Testis (tissue), 3 donors: Measurements from ENCODE around the gene GPR4. TPM values are rescaled to one million over a fixed set of nuclear protein-coding genes. Genes with fewer than 3 reads are reported as not detected.

ENCODE experiments used
- DNase-seq: peaks from one replicate; pipeline ENCODE4 v3.0.0-alpha.2; 2019
- H3K27ac ChIP-seq, 2 donors: fragments of 200-600 bp; sonication (generic); one replicate each; pipeline ENCODE4 v1.5.1; 2019
- H3K27me3 ChIP-seq: fragments of 200-600 bp; sonication (generic); one replicate; pipeline ENCODE4 v1.5.1; 2019
- H3K36me3 ChIP-seq: fragments of 200-600 bp; sonication (generic); one replicate; pipeline ENCODE4 v1.5.1; 2017; ENCODE audit warnings: low read depth; ENCODE audit errors: missing control alignments
- H3K4me1 ChIP-seq: fragments of 200-600 bp; sonication (generic); one replicate; pipeline ENCODE4 v1.5.1; 2019
- H3K4me3 ChIP-seq, 2 donors: fragments of 200-600 bp; sonication (generic); one replicate each; pipeline ENCODE4 v1.5.1; 2017 to 2019
- H3K9me3 ChIP-seq: fragments of 200-600 bp; sonication (generic); one replicate; pipeline ENCODE4 v1.5.1; 2017
- POLR2A ChIP-seq: fragments of 450-650 bp; IDR thresholded peaks from one replicate; pipeline ENCODE4 v1.6.1; 2017; ENCODE audit warnings: antibody characterized with exemption, mild to moderate bottlenecking, moderate library complexity
- WGBS, 2 donors: methylation state at CpG; one replicate each; pipeline ENCODE4 v1.1.5; 2018; 5-methylcytosine and 5-hydroxymethylcytosine counted together
- intact Hi-C: fragments of 100-400 bp; cut with DNase I; formaldehyde crosslinking; loops from one replicate; pipeline ENCODE4 v1.15.1; 2023; ENCODE audit warnings: low total_unique reads
- polyA plus RNA-seq: library from polyadenylated mRNA; stranded (reverse); fragments of 350-450 nt; fragmentation: Illumina TruSeq; extraction: RNeasy Lipid Tissue Mini Kit (QIAGEN cat#74804); gene quantifications from one replicate; pipeline ENCODE4 v1.2.3, GENCODE V29; 2014; ENCODE audit warnings: low read depth, low replicate concordance; ENCODE audit not compliant: insufficient read depth
- total RNA-seq, 2 donors: library from RNA; depleted of rRNA; stranded (reverse); fragments of >200 nt; gene quantifications; one replicate each; pipeline ENCODE4 v1.2.3, GENCODE V29; 2016
- TF ChIP-seq, protein P1 (sequence below), 3 experiments: fragments of 450-650 bp in 2 of 3; fragments of 200-600 bp in 1 of 3; sonication (generic) in 1 of 3; IDR thresholded peaks; one replicate each; pipeline ENCODE4 v1.5.1; 2016 to 2019; ENCODE audit warnings: antibody characterized with exemption in 3 of 3, mild to moderate bottlenecking in 2 of 3, moderate library complexity in 1 of 3

The GPR4 gene
- total and polyA plus RNA-seq, 3 donors from 2014 or later: 0.81 to 3.2 (median 1.9) TPM

DNA sequence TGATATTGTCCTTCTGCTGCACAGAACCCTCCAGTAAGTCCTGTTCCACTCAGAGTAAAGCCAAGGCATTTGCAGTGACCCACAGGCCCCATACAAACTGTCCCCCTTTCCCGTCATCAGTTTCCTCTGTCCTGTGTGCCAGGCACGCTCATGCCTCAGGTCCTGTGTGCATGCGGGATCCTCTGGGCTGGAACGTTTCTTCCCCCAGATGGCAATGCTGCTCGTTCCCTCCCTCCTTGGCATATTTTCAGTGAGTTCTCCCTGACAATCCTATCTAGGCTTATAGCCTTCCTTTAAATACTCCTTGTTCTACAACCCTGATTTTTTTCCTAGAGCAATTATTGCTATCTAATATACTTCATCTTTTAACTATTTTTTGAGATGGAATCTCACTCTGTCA lies 23.2 kb downstream of the GPR4 start:
- no peak for TF ChIP-seq POLR2A
- TF ChIP-seq, protein P1, sequence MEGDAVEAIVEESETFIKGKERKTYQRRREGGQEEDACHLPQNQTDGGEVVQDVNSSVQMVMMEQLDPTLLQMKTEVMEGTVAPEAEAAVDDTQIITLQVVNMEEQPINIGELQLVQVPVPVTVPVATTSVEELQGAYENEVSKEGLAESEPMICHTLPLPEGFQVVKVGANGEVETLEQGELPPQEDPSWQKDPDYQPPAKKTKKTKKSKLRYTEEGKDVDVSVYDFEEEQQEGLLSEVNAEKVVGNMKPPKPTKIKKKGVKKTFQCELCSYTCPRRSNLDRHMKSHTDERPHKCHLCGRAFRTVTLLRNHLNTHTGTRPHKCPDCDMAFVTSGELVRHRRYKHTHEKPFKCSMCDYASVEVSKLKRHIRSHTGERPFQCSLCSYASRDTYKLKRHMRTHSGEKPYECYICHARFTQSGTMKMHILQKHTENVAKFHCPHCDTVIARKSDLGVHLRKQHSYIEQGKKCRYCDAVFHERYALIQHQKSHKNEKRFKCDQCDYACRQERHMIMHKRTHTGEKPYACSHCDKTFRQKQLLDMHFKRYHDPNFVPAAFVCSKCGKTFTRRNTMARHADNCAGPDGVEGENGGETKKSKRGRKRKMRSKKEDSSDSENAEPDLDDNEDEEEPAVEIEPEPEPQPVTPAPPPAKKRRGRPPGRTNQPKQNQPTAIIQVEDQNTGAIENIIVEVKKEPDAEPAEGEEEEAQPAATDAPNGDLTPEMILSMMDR (IDR thresholded peaks at IDR 0.05): no peak

DNA sequence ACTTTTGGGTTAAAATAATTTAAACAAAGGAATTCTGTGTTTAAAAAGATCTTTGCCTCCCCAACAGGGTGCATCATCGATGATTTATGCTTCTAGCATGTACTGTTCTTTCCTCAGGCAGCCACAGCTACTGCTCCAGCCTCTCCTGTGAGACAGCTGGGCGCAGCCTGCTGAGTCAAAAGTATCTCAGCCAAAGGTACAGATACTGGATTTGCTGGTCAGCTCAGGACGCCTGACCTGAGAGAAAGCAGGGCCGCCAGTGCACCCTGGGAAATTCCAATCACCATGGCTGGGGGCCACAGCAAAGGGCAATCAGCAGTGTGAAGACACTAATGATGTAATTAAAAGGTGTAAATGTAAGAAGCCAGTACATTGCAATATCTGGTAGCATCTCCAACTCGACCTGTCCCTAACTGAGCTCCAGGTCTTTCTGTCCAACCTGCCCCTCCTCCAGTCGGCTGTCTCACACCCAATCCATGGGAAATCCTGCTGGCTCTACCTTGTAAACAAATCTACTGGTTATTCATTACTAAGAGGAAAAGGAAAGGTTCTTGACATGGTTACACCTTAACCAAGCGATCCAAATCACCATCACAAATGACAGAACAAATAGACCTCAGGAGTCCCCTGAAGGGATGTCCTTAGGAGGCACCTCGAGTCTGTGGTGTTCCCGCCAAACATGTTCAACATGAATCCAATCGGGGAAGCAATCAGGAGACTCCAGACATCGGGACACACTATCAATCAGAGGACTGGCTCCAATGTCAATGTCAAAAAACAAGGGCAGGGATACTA lies 24.7 kb downstream of the GPR4 start:
- H3K4me1 ChIP-seq: peaks cover 13% of the 10 kb centered on the region
- DNase-seq: peak; percentile 57
- no peaks in the 10 kb centered on the region for H3K27me3 ChIP-seq
- no peak overlapping the region for H3K4me3 ChIP-seq
- WGBS, 2 donors: 46 to 52% methylated on average over 10 to 11 of the region's 11 CpGs
- H3K9me3 ChIP-seq: no peaks in the 10 kb centered on the region
- intact Hi-C loops: no loop called here
- TF ChIP-seq, protein P1 (IDR thresholded peaks at IDR 0.05): no peak
- TF ChIP-seq POLR2A: no peak
- H3K36me3 ChIP-seq: no peaks in the 10 kb centered on the region
- no peak overlapping the region for H3K27ac ChIP-seq

More for the DNA sequence above, 23.2 kb downstream of the GPR4 start:
- H3K36me3 ChIP-seq: no peaks in the 10 kb centered on the region
- H3K4me3 ChIP-seq: no peak overlapping the region
- intact Hi-C loops: no loop called here
- peak; percentile 36 for DNase-seq
- WGBS, 2 donors: 32 to 44% methylated on average over 5 of the region's 5 CpGs
- H3K27me3 ChIP-seq: no peaks in the 10 kb centered on the region
- no peak overlapping the region for H3K27ac ChIP-seq
- no peaks in the 10 kb centered on the region for H3K9me3 ChIP-seq
- peaks cover 20% of the 10 kb centered on the region for H3K4me1 ChIP-seq

DNA sequence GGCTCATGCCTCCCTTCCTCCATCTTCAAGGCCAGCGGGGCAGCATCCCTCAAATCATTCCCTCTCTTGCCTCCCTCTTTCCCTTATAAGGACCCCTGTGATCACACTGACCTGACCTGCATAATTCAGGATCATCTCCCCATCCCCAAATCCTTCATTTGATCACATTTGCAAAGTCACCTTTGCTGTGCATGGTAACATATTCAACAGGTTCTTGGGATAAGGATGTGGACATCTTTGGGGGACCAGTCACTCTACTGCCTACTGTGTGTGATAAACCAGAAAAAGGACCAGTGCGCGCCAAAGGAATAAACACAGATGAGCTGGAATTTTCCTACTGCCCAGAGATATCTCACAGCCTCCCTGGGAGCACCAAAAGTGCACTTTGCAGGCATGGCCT lies 25.3 kb downstream of the GPR4 start:
- Histone ChIP-seq H3K9me3 (no peaks in the 10 kb centered on the region), H3K4me1 (peaks cover 13% of the 10 kb centered on the region), H3K27ac (no peak overlapping the region), H3K4me3 (no peak overlapping the region), H3K36me3 (no peaks in the 10 kb centered on the region), H3K27me3 (no peaks in the 10 kb centered on the region)
- intact Hi-C loops: no loop called here
- WGBS, 2 donors: 25 to 64% methylated on average over 3 of the region's 3 CpGs
- no peak for TF ChIP-seq POLR2A
- TF ChIP-seq, protein P1 (IDR thresholded peaks at IDR 0.05): no peak
- no peak for DNase-seq

DNA sequence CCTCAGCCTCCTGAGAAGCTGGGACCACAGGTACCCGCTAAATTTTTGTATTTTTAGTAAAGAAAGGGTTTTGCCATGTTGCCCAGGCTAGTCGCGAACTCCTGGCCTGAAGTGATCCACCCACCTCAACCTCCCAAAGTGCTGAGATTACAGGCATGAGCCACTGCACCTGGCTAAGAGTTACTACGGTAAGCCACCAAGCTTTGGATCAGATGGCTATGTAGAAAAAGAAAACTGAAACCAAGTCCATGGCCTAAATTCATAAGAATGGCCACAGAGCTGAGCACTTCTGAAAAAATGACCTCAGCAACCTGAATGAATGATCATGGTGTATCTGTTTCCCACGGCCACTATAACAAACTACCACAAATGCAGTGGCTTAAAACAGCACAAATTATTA lies 26.8 kb downstream of the GPR4 start:
- WGBS, 2 donors: 93 to 96% methylated on average over 5 of the region's 5 CpGs
- no peaks in the 10 kb centered on the region for H3K9me3 ChIP-seq
- intact Hi-C loops: no loop called here

More for the DNA sequence above, 26.8 kb downstream of the GPR4 start:
- no peak for DNase-seq
- no peaks in the 10 kb centered on the region for H3K36me3 ChIP-seq
- no peaks in the 10 kb centered on the region for H3K27me3 ChIP-seq
- no peak overlapping the region for H3K27ac ChIP-seq
- TF ChIP-seq POLR2A: no peak
- TF ChIP-seq, protein P1 (IDR thresholded peaks at IDR 0.05): no peak
- H3K4me3 ChIP-seq: no peak overlapping the region
- peaks cover 13% of the 10 kb centered on the region for H3K4me1 ChIP-seq
